Esophagus (tissue), 2 donors: ENCODE data around the gene ILKAP. TPM values are rescaled to one million over a fixed set of nuclear protein-coding genes. Genes with fewer than 3 reads are reported as not detected.

ENCODE experiments used
- H3K27ac ChIP-seq, 2 donors: one replicate each; pipeline ENCODE4 v1.5.1; 2013; ENCODE audit warnings: low read depth in 2 of 2, mild to moderate bottlenecking in 2 of 2, inconsistent platforms in 1 of 2, low read length in 1 of 2, moderate library complexity in 1 of 2
- H3K27me3 ChIP-seq, 2 donors: one replicate each; pipeline ENCODE4 v1.6.1; 2013; ENCODE audit warnings: low read length in 2 of 2, control low read depth in 1 of 2, mild to moderate bottlenecking in 1 of 2; ENCODE audit not compliant: insufficient read depth in 2 of 2, control insufficient read depth in 1 of 2
- H3K36me3 ChIP-seq, 2 donors: one replicate each; pipeline ENCODE4 v1.6.1; 2013; ENCODE audit warnings: low read length in 1 of 2; ENCODE audit not compliant: control insufficient read depth in 2 of 2, insufficient read depth in 2 of 2
- H3K4me1 ChIP-seq, 2 donors: one replicate each; pipeline ENCODE4 v1.6.1; 2013; ENCODE audit warnings: low read length in 1 of 2; ENCODE audit not compliant: control insufficient read depth in 2 of 2, insufficient read depth in 2 of 2
- H3K4me3 ChIP-seq, 2 donors: one replicate each; pipeline ENCODE4 v1.5.1; 2013; ENCODE audit warnings: low read length in 2 of 2, mild to moderate bottlenecking in 2 of 2, low read depth in 1 of 2, moderate library complexity in 1 of 2
- H3K9me3 ChIP-seq, 2 donors: one replicate each; pipeline ENCODE4 v1.6.1; 2013; ENCODE audit warnings: mild to moderate bottlenecking in 2 of 2, low read depth in 1 of 2, low read length in 1 of 2, moderate library complexity in 1 of 2; ENCODE audit not compliant: control insufficient read depth in 2 of 2, insufficient read depth in 1 of 2
- WGBS, 2 donors: extraction: QIAGEN DNeasy Blood & Tissue Kit; methylation state at CpG; one replicate each; pipeline ENCODE4 v1.1.7; 2013; 5-methylcytosine and 5-hydroxymethylcytosine counted together
- polyA plus RNA-seq, 2 donors: library from polyadenylated mRNA; stranded (reverse); fragments of 200-250 nt; gene quantifications; one replicate each; pipeline ENCODE4 v1.2.3, GENCODE V29; 2013
- donor health status: healthy with polysubstance abuse.
- donor health status: Bipolar disorder and iron deficiency.

The ILKAP gene
- polyA plus RNA-seq, 2 donors: 36.7 to 41.4 TPM

- WGBS, 2 donors: 81 to 83% methylated on average over 8 of the region's 8 CpGs
- Histone ChIP-seq H3K9me3 (no peaks in the 10 kb centered on the region), H3K27ac (no peak overlapping the region), H3K4me3 (no peak overlapping the region), H3K27me3 (no peaks in the 10 kb centered on the region), H3K4me1 (peaks cover 9 to 10% of the 10 kb centered on the region in 2 donors), H3K36me3 (peaks cover 5 to 25% of the 10 kb centered on the region in 2 donors)
Observed at GRCh38 chr2:238167761-238168160, 35.7 kb downstream of the ILKAP start.

GRCh38 chr2:238167344-238167715, 36.2 kb downstream of the ILKAP start:
- Histone ChIP-seq H3K27ac (no peak overlapping the region), H3K4me3 (no peak overlapping the region), H3K4me1 (peaks cover 9 to 10% of the 10 kb centered on the region in 2 donors), H3K9me3 (no peaks in the 10 kb centered on the region), H3K27me3 (no peaks in the 10 kb centered on the region), H3K36me3 (peaks cover 5 to 20% of the 10 kb centered on the region in 2 donors)
- WGBS, 2 donors: 87 to 90% methylated on average over 7 of the region's 7 CpGs

- H3K27ac ChIP-seq: no peak overlapping the region
- no peak overlapping the region for H3K4me3 ChIP-seq
- H3K27me3 ChIP-seq: no peaks in the 10 kb centered on the region
- WGBS, 2 donors: 76 to 81% methylated on average over 24 of the region's 24 CpGs
- peaks cover 9 to 10% of the 10 kb centered on the region in 2 donors for H3K4me1 ChIP-seq
- peaks cover 5 to 15% of the 10 kb centered on the region in 2 donors for H3K36me3 ChIP-seq
- no peaks in the 10 kb centered on the region for H3K9me3 ChIP-seq
Observed at GRCh38 chr2:238166391-238167343, 36.8 kb downstream of the ILKAP start.

GRCh38 chr2:238165288-238165921, 38.1 kb downstream of the ILKAP start:
- H3K4me3 ChIP-seq: no peak overlapping the region
- no peaks in the 10 kb centered on the region for H3K27me3 ChIP-seq
- WGBS, 2 donors: 88 to 91% methylated on average over 12 of the region's 12 CpGs
- peaks cover 9% of the 10 kb centered on the region in 2 donors for H3K4me1 ChIP-seq
- no peaks in the 10 kb centered on the region for H3K9me3 ChIP-seq
- H3K27ac ChIP-seq: no peak overlapping the region
- H3K36me3 ChIP-seq: peaks cover 5 to 10% of the 10 kb centered on the region in 2 donors

GRCh38 chr2:238164906-238165287, 38.6 kb downstream of the ILKAP start:
- Histone ChIP-seq H3K4me1 (peaks cover 6 to 9% of the 10 kb centered on the region in 2 donors), H3K36me3 (peaks cover 5 to 8% of the 10 kb centered on the region in 2 donors), H3K27ac (no peak overlapping the region), H3K27me3 (no peaks in the 10 kb centered on the region), H3K4me3 (no peak overlapping the region), H3K9me3 (no peaks in the 10 kb centered on the region)
- WGBS, 2 donors: 90 to 91% methylated on average over 8 of the region's 8 CpGs

GRCh38 chr2:238163481-238164198, 39.9 kb downstream of the ILKAP start:
- H3K9me3 ChIP-seq: no peaks in the 10 kb centered on the region
- no peak overlapping the region for H3K27ac ChIP-seq
- WGBS, 2 donors: 5 to 6% methylated on average over 89 to 95 of the region's 95 CpGs
- H3K27me3 ChIP-seq: no peaks in the 10 kb centered on the region
- peaks cover 6 to 9% of the 10 kb centered on the region in 2 donors for H3K4me1 ChIP-seq
- peaks cover 0 to 5% of the 10 kb centered on the region in 2 donors for H3K36me3 ChIP-seq
- peak overlapping the region in 1 of 2 donors; percentile 16 for H3K4me3 ChIP-seq

GRCh38 chr2:238162846-238163441, 40.6 kb downstream of the ILKAP start:
- Histone ChIP-seq H3K36me3 (peaks cover 0 to 5% of the 10 kb centered on the region in 2 donors), H3K4me1 (peaks cover 6 to 9% of the 10 kb centered on the region in 2 donors), H3K27me3 (no peaks in the 10 kb centered on the region), H3K27ac (no peak overlapping the region), H3K9me3 (no peaks in the 10 kb centered on the region), H3K4me3 (no peak overlapping the region)
- WGBS, 2 donors: 70 to 71% methylated on average over 15 of the region's 15 CpGs

GRCh38 chr2:238162251-238162845, 41.1 kb downstream of the ILKAP start:
- WGBS, 2 donors: 80 to 82% methylated on average over 14 of the region's 14 CpGs
- H3K4me1 ChIP-seq: peaks cover 6 to 9% of the 10 kb centered on the region in 2 donors
- no peak overlapping the region for H3K4me3 ChIP-seq
- H3K36me3 ChIP-seq: peaks cover 0 to 2% of the 10 kb centered on the region in 2 donors
- no peaks in the 10 kb centered on the region for H3K9me3 ChIP-seq
- H3K27me3 ChIP-seq: no peaks in the 10 kb centered on the region
- no peak overlapping the region for H3K27ac ChIP-seq
